Measurements from ENCODE around the gene BCL2L11.

- TF ChIP-seq CTCF (IDR thresholded peaks at IDR 0.05) = no peak
- TF ChIP-seq POLR2A (IDR thresholded peaks at IDR 0.05) = no peak
Measured at GRCh38 chr2:111207851-111208250, 87.1 kb downstream of the BCL2L11 start.

Measured in heart left ventricle (tissue), 13 donors.